HepG2 (cell line): Measurements from ENCODE around the gene AAMP. TPM values are rescaled to one million over a fixed set of nuclear protein-coding genes. Genes with fewer than 3 reads are reported as not detected.
A peak's percentile ranks its signal among the peaks of the same experiment; 100 is the strongest.

Source experiments
- AHR ChIP-seq: IDR thresholded peaks from 2 replicates; pipeline ENCODE4 v1.6.1; 2018; ENCODE audit warnings: missing genetic modification reagents, missing compliant biosample characterization
- CHCHD3 ChIP-seq: sonication (generic); formaldehyde crosslinking; IDR thresholded peaks from 2 replicates; pipeline ENCODE4 v1.8.0; 2022; ENCODE audit warnings: mild to moderate bottlenecking, missing genetic modification reagents, moderate library complexity
- HNRNPUL1 ChIP-seq: fragments of 200-400 bp; formaldehyde crosslinking; IDR thresholded peaks from 2 replicates; pipeline ENCODE4 v1.6.1; 2017; ENCODE audit warnings: low read depth, mild to moderate bottlenecking, low read length, moderate library complexity
- MBD4 ChIP-seq: IDR thresholded peaks from 2 replicates; pipeline ENCODE4 v1.6.1; 2012; ENCODE audit warnings: low read length, inconsistent platforms, borderline replicate concordance
- MTA1 ChIP-seq: sonication (generic); formaldehyde crosslinking; IDR thresholded peaks from 2 replicates; pipeline ENCODE4 v1.4.0; 2020; ENCODE audit warnings: missing genetic modification reagents, mild to moderate bottlenecking, borderline replicate concordance
- NCOA5 ChIP-seq: sonication (generic); formaldehyde crosslinking; IDR thresholded peaks from 2 replicates; pipeline ENCODE4 v1.4.0; 2020; ENCODE audit warnings: missing genetic modification reagents
- NFE2L2 ChIP-seq: fragments of 150-350 bp; IDR thresholded peaks from 2 replicates; pipeline ENCODE4 v1.6.1; 2014; ENCODE audit warnings: low read length
- NFYB ChIP-seq: sonication (generic); formaldehyde crosslinking; IDR thresholded peaks from 2 replicates; pipeline ENCODE4 v1.4.0; 2020; ENCODE audit warnings: missing genetic modification reagents
- NFYC ChIP-seq: IDR thresholded peaks from 2 replicates; pipeline ENCODE4 v1.6.1; 2016; ENCODE audit warnings: missing genetic modification reagents, missing compliant biosample characterization
- PAWR ChIP-seq: sonication (generic); formaldehyde crosslinking; IDR thresholded peaks from 2 replicates; pipeline ENCODE4 v1.4.0; 2020; ENCODE audit warnings: missing genetic modification reagents, mild to moderate bottlenecking, borderline replicate concordance
- RFXANK ChIP-seq: IDR thresholded peaks from 2 replicates; pipeline ENCODE4 v1.6.1; 2016
- SSRP1 ChIP-seq: IDR thresholded peaks from 2 replicates; pipeline ENCODE4 v1.6.1; 2016; ENCODE audit warnings: control low read depth
- YY1 ChIP-seq: IDR thresholded peaks from 2 replicates; pipeline ENCODE4 v1.6.1; 2011; ENCODE audit warnings: low read length, low read depth, moderate library complexity, mild to moderate bottlenecking; ENCODE audit not compliant: insufficient read depth, insufficient replicate concordance
- ZBTB7A ChIP-seq: sonication (generic); formaldehyde crosslinking; IDR thresholded peaks from 2 replicates; pipeline ENCODE4 v1.8.0; 2022; ENCODE audit warnings: mild to moderate bottlenecking, missing genetic modification reagents
- ZHX1 ChIP-seq: sonication (generic); formaldehyde crosslinking; IDR thresholded peaks from 2 replicates; pipeline ENCODE4 v1.8.1; 2022; ENCODE audit warnings: low read depth, mild to moderate bottlenecking, missing genetic modification reagents
- ZNF280D ChIP-seq: sonication (generic); formaldehyde crosslinking; IDR thresholded peaks from 2 replicates; pipeline ENCODE4 v1.5.1; 2020; ENCODE audit warnings: mild to moderate bottlenecking, missing genetic modification reagents
- ZNF382 ChIP-seq: sonication (generic); formaldehyde crosslinking; IDR thresholded peaks from 2 replicates; pipeline ENCODE4 v1.5.0; 2020; ENCODE audit warnings: missing genetic modification reagents, mild to moderate bottlenecking, borderline replicate concordance
- ZNF446 ChIP-seq: sonication (generic); formaldehyde crosslinking; IDR thresholded peaks from 2 replicates; pipeline ENCODE4 v1.5.0; 2020; ENCODE audit warnings: mild to moderate bottlenecking, missing genetic modification reagents
- ZNF605 ChIP-seq: sonication (generic); formaldehyde crosslinking; IDR thresholded peaks from 2 replicates; pipeline ENCODE4 v1.8.0; 2022; ENCODE audit warnings: mild to moderate bottlenecking, missing genetic modification reagents
- ZNF772 ChIP-seq: sonication (generic); formaldehyde crosslinking; IDR thresholded peaks from 2 replicates; pipeline ENCODE4 v1.5.0; 2020; ENCODE audit warnings: mild to moderate bottlenecking, missing genetic modification reagents
- ZNF879 ChIP-seq: sonication (generic); formaldehyde crosslinking; IDR thresholded peaks from 2 replicates; pipeline ENCODE4 v1.8.1; 2023; ENCODE audit warnings: missing genetic modification reagents
- polyA plus RNA-seq, 8 experiments: library from polyadenylated mRNA; depleted of rRNA in 3 of 8; stranded (reverse) in 7 of 8; unstranded in 1 of 8; fragments of >200 nt; fragmentation: Illumina TruSeq in 4 of 8; extraction: Trizol in 4 of 8; gene quantifications; 2 replicates each; pipeline versions ENCODE4 v1.2.1 to v1.2.3, GENCODE V29; 2011 to 2016; ENCODE audit warnings: low read depth in 4 of 8, missing spikeins in 1 of 8, mixed read lengths in 1 of 8; ENCODE audit not compliant: insufficient read depth in 1 of 8
- total RNA-seq, 5 experiments: library from RNA; depleted of rRNA; stranded (reverse); fragments of >200 nt; fragmentation: Illumina TruSeq; extraction: Trizol; gene quantifications; 2 replicates each; pipeline ENCODE4 v1.2.3, GENCODE V29; 2016; ENCODE audit warnings: low read depth in 1 of 5
- TF ChIP-seq, protein P1 (sequence below): sonication (generic); formaldehyde crosslinking; IDR thresholded peaks from 2 replicates; pipeline ENCODE4 v1.5.0; 2020; ENCODE audit warnings: missing genetic modification reagents
- TF ChIP-seq, protein P2 (sequence below): sonication (generic); formaldehyde crosslinking; IDR thresholded peaks from 2 replicates; pipeline ENCODE4 v1.8.1; 2023; ENCODE audit warnings: missing genetic modification reagents, inconsistent platforms, borderline replicate concordance

The AAMP gene
- total and polyA plus RNA-seq, 2 of the 13 experiments (the other 11 are each of a cell fraction or from before 2014, with no cell fraction given), result 110 to 186 TPM

GRCh38 chr2:218292048-218293014, 22.4 kb upstream of the AAMP start, which contains the start of gene TMBIM1 (continued):
- TF ChIP-seq ZHX1 (no peak), ZNF382 (CRISPR knock-in tag) (no peak), NCOA5 (no peak), NFYB (CRISPR knock-in tag) (no peak), HNRNPUL1 (no peak), AHR (CRISPR knock-in tag) (peak; percentile 95; the same call in 1 of the 2 replicates), PAWR (no peak), NFYC (no peak), ZNF772 (peak; percentile 36; the same call in 1 of the 2 replicates), MTA1 (CRISPR knock-in tag) (peak; percentile 77; the same call in 1 of the 2 replicates), ZNF280D (CRISPR knock-in tag) (no peak), MBD4 (no peak), CHCHD3 (no peak), RFXANK (CRISPR knock-in tag) (no peak), ZNF879 (peak; percentile 74), YY1 (peak; percentile 78), ZNF446 (CRISPR knock-in tag) (peak; percentile 36; the same call in 1 of the 2 replicates), SSRP1 (CRISPR knock-in tag) (no peak), ZNF605 (peak; percentile 68), NFE2L2 (no peak), ZBTB7A (CRISPR knock-in tag) (peak; percentile 72; the same call in 1 of the 2 replicates)
- TF ChIP-seq, protein P1, sequence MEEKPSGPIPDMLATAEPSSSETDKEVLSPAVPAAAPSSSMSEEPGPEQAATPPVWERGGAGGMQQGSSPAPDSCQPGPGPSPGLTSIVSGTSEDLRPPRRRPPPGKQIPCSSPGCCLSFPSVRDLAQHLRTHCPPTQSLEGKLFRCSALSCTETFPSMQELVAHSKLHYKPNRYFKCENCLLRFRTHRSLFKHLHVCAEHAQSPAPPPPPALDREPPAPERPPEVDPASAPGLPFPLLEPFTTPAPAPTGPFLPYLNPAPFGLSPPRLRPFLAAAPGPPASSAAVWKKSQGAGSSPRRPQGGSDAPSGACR (CRISPR knock-in tag), result no peak
- TF ChIP-seq, protein P2, sequence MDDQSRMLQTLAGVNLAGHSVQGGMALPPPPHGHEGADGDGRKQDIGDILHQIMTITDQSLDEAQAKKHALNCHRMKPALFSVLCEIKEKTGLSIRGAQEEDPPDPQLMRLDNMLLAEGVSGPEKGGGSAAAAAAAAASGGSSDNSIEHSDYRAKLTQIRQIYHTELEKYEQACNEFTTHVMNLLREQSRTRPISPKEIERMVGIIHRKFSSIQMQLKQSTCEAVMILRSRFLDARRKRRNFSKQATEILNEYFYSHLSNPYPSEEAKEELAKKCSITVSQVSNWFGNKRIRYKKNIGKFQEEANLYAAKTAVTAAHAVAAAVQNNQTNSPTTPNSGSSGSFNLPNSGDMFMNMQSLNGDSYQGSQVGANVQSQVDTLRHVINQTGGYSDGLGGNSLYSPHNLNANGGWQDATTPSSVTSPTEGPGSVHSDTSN (CRISPR knock-in tag), result no peak
